K562 (cell line): ENCODE data around the gene EFNA2. TPM values are rescaled to one million over a fixed set of nuclear protein-coding genes. Genes with fewer than 3 reads are reported as not detected.

Experiments used
- ATAC-seq: fragments of 200-7000 bp; cut with Tn5 transposase; 3 replicates; pipeline ENCODE4 v1.9.1; 2020; ENCODE audit warnings: moderate library complexity
- BruUV-seq: library from RNA; stranded (reverse); fragments of 400-500 nt; replicated peaks from 2 replicates; lab custom pipeline; 2021; lab: Mats Ljungman, UMichigan
- CTCF ChIA-PET: fragments of 300-600 bp; formaldehyde crosslinking; extraction: SDS; loops from one replicate; lab custom pipeline; 2021; ENCODE audit warnings: low intra/inter-chr PET ratio; lab: Yijun Ruan, JAX
- POLR2A ChIA-PET: fragments of 300-600, 350-650 bp; sonication (Branson Sonifier 250); formaldehyde crosslinking; extraction: SDS; loops from one replicate; lab custom pipeline; 2021; ENCODE audit warnings: antibody characterized with exemption, inconsistent platforms; lab: Yijun Ruan, JAX
- DNase-seq, 4 experiments: peaks; one replicate each; pipeline versions ENCODE4 v3.0.0 to v3.0.0-alpha.2; 2011 to 2018; ENCODE audit warnings: low spot score in 3 of 4, mixed read lengths in 3 of 4; ENCODE audit errors: extremely low read depth in 1 of 4
- FAIRE-seq: peaks from 2 replicates; lab custom pipeline; 2011; peaks lifted over from hg19 to GRCh38; lab: Jason Lieb, UNC
- H2AFZ ChIP-seq: 2 replicates; pipeline ENCODE4 v1.6.0; 2011; ENCODE audit warnings: low read depth, low read length, control low read depth, inconsistent platforms
- H3K27ac ChIP-seq: fragments of 200-600 bp; 3 replicates; pipeline ENCODE4 v1.8.0; 2011; ENCODE audit warnings: low read depth, mild to moderate bottlenecking, control low read depth, inconsistent platforms, low read length, moderate library complexity, mixed read lengths; ENCODE audit errors: extremely low read depth
- H3K27me3 ChIP-seq, 2 experiments: fragments of 300-600 bp in 1 of 2; 2 replicates in 1 of 2; 3 replicates in 1 of 2; pipeline versions ENCODE4 v1.6.0 to v1.8.0; 2011; ENCODE audit warnings: inconsistent platforms in 2 of 2, low read length in 2 of 2, mild to moderate bottlenecking in 1 of 2, mixed read lengths in 1 of 2, moderate library complexity in 1 of 2; ENCODE audit not compliant: control insufficient read depth in 2 of 2, insufficient read depth in 2 of 2
- H3K36me3 ChIP-seq: fragments of 300-600 bp; 3 replicates; pipeline ENCODE4 v1.8.0; 2011; ENCODE audit warnings: mild to moderate bottlenecking, low read length, inconsistent platforms; ENCODE audit not compliant: control insufficient read depth, insufficient read depth
- H3K4me1 ChIP-seq, 2 experiments: fragments of 200-600 bp in 1 of 2; replicated peaks in 1 of 2; 2 replicates in 1 of 2; 3 replicates in 1 of 2; pipeline versions ENCODE4 v1.5.1 to v1.8.0; 2011; ENCODE audit warnings: inconsistent platforms in 2 of 2, low read length in 2 of 2, mild to moderate bottlenecking in 1 of 2, mixed read lengths in 1 of 2, moderate library complexity in 1 of 2; ENCODE audit not compliant: control insufficient read depth in 2 of 2, insufficient read depth in 2 of 2
- H3K4me2 ChIP-seq: 2 replicates; pipeline ENCODE4 v1.6.1; 2011; ENCODE audit warnings: low read length, control low read depth, inconsistent platforms, mixed read lengths; ENCODE audit not compliant: insufficient read depth
- H3K4me3 ChIP-seq: fragments of 200-600 bp; sonication (generic), shearing (Covaris generic); 2 replicates; pipeline ENCODE4 v1.5.1; 2016; ENCODE audit warnings: control low read depth, inconsistent platforms
- H3K79me2 ChIP-seq: fragments of 200-600 bp; 3 replicates; pipeline ENCODE4 v1.8.0; 2011; ENCODE audit warnings: low read length, inconsistent platforms; ENCODE audit not compliant: control insufficient read depth, insufficient read depth
- H3K9ac ChIP-seq, 2 experiments: 2 replicates each; pipeline versions ENCODE4 v1.6.0 to v1.6.1; 2011; ENCODE audit warnings: low read depth in 2 of 2, low read length in 2 of 2, control low read depth in 1 of 2, inconsistent platforms in 1 of 2, mild to moderate bottlenecking in 1 of 2, mixed read lengths in 1 of 2; ENCODE audit not compliant: insufficient read depth in 1 of 2
- H3K9me1 ChIP-seq: one replicate; pipeline ENCODE4 v1.6.0; 2011; ENCODE audit warnings: inconsistent platforms, mild to moderate bottlenecking, low read length, moderate library complexity; ENCODE audit not compliant: control insufficient read depth, insufficient read depth
- H3K9me3 ChIP-seq: replicated peaks from 2 replicates; pipeline ENCODE4 v1.5.1; 2011; ENCODE audit warnings: low read depth, low read length, inconsistent platforms; ENCODE audit not compliant: control insufficient read depth, insufficient read depth
- H4K20me1 ChIP-seq: replicated peaks from 2 replicates; pipeline ENCODE4 v1.6.1; 2011; ENCODE audit warnings: low read length, inconsistent platforms, mixed read lengths; ENCODE audit not compliant: control insufficient read depth, insufficient read depth
- BCOR ChIP-seq: fragments of 450-650 bp; IDR thresholded peaks from 2 replicates; pipeline ENCODE4 v1.6.1; 2016
- ELK3 ChIP-seq: fragments of 450-650 bp; formaldehyde crosslinking; IDR thresholded peaks from 2 replicates; pipeline ENCODE4 v1.4.0; 2020; ENCODE audit warnings: mild to moderate bottlenecking
- KDM1A ChIP-seq, 2 experiments: fragments of 450-650 bp; IDR thresholded peaks; 2 replicates each; pipeline ENCODE4 v1.6.1; 2016; ENCODE audit warnings: mild to moderate bottlenecking in 2 of 2
- RBM34 ChIP-seq: fragments of 200-400 bp; formaldehyde crosslinking; IDR thresholded peaks from 2 replicates; pipeline ENCODE4 v1.6.1; 2018; ENCODE audit warnings: low read length, borderline replicate concordance; ENCODE audit not compliant: insufficient read depth
- YY1 ChIP-seq, 3 experiments: IDR thresholded peaks; 2 replicates each; pipeline ENCODE4 v1.6.1; 2011; ENCODE audit warnings: low read length in 2 of 3, mild to moderate bottlenecking in 2 of 3, moderate library complexity in 2 of 3, borderline replicate concordance in 1 of 3, control low read depth in 1 of 3, low read depth in 1 of 3; ENCODE audit not compliant: insufficient read depth in 3 of 3, insufficient replicate concordance in 2 of 3, control insufficient read depth in 1 of 3, insufficient read length in 1 of 3; ENCODE audit errors: extremely low read depth in 1 of 3
- ZNF584 ChIP-seq: fragments of 200-800 bp; sonication (Bioruptor generic); IDR thresholded peaks from 2 replicates; pipeline ENCODE4 v1.6.1; 2016; ENCODE audit warnings: low read depth, mild to moderate bottlenecking, missing genetic modification characterization, missing compliant biosample characterization
- WGBS: fragments of 100-300 bp; shearing (Covaris generic); methylation state at CpG from one replicate; pipeline ENCODE4 v1.1.6; 2016; ENCODE audit warnings: low coverage, mixed read lengths; ENCODE audit not compliant: insufficient coverage; ENCODE audit errors: missing lambda C conversion rate; 5-methylcytosine and 5-hydroxymethylcytosine counted together
- in situ Hi-C: fragments of 300-500 bp; cut with MboI; formaldehyde crosslinking; loops from 4 replicates; pipeline ENCODE4 v1.15.0; 2018; ENCODE audit warnings: inconsistent platforms, mixed read lengths
- intact Hi-C: fragments of 100-400 bp; cut with micrococcal nuclease; formaldehyde crosslinking; loops from 2 replicates; pipeline ENCODE4 v1.14.2; 2022
- polyA plus RNA-seq, 8 experiments: library from polyadenylated mRNA; depleted of rRNA in 4 of 8; stranded (reverse) in 5 of 8; unstranded in 3 of 8; fragments of >200 nt; fragmentation: Nextera tagmentation in 2 of 8; fragmentation: Illumina TruSeq in 1 of 8; extraction: Ambion mirVana in 2 of 8; extraction: Trizol in 1 of 8; gene quantifications; 2 replicates each; pipeline versions ENCODE4 v1.2.1 to v1.2.3, GENCODE V29; 2011 to 2014; ENCODE audit warnings: inconsistent platforms in 1 of 8, missing spikeins in 1 of 8
- total RNA-seq, 7 experiments: library from RNA; depleted of rRNA in 6 of 7; stranded (reverse); fragments of >200 nt in 6 of 7; fragmentation: Illumina TruSeq in 2 of 7; extraction: Trizol in 2 of 7; gene quantifications; 2 replicates each; pipeline versions ENCODE4 v1.2.1 to v1.2.3, GENCODE V29; 2011 to 2021; ENCODE audit warnings: low replicate concordance in 1 of 7

EFNA2 gene
- total and polyA plus RNA-seq, 9 of the 15 experiments (the other 6 are each of a cell fraction or from before 2014, with no cell fraction given): 0.11 to 0.44 (median 0.15) TPM; not detected in 6

GRCh38 chr19:1276628-1277022, 9.0 kb upstream of the EFNA2 start:
- peak overlapping the region; percentile 88 for H3K4me2 ChIP-seq
- WGBS: 43% methylated on average over 10 of the region's 10 CpGs
- ChIA-PET POLR2A (interaction anchor here (0.7 to 2.2 kb wide), 3 partner anchors 7 to 164 kb away, joined by 3 to 7 read pairs (median 3); partner anchors contain the start of gene CIRBP), CTCF (interaction anchor here (0.7 kb wide), 1 partner anchor 49 kb away, joined by 3 read pairs; no protein-coding TSS in a partner anchor)
- intact Hi-C loops (loop anchor here (10.0 kb wide), 1 partner anchor 168 kb away; no protein-coding TSS in a partner anchor), in situ Hi-C loops (loop anchor here (5.0 kb wide), 1 partner anchor 106 kb away; the partner anchor contains the start of gene NDUFS7)
- no peaks in the 10 kb centered on the region for H3K27me3 ChIP-seq
- ATAC-seq (no peak), DNase-seq (no peak), FAIRE-seq (peak; percentile 6)
- TF ChIP-seq KDM1A (IDR thresholded peaks at IDR 0.05) (peak in 1 of 2 experiments; percentile 71), ELK3 (CRISPR knock-in tag) (no peak), ZNF584 (no peak), YY1 (IDR thresholded peaks at IDR 0.05; ENCODE audit: borderline replicate concordance in 1 of 3, control insufficient read depth in 1 of 3, extremely low read depth in 1 of 3, insufficient read depth in 3 of 3, insufficient read length in 1 of 3, insufficient replicate concordance in 2 of 3, low read depth in 1 of 3, low read length in 2 of 3) (peak in 1 of 3 experiments; percentile 12), BCOR (peak; percentile 76), RBM34 (no peak)
- H3K9me3 ChIP-seq: no peaks in the 10 kb centered on the region
- peaks cover 18% of the 10 kb centered on the region for H4K20me1 ChIP-seq
- no peak overlapping the region for H2AFZ ChIP-seq
- H3K9me1 ChIP-seq: no peaks in the 10 kb centered on the region
- H3K36me3 ChIP-seq: peaks cover 75% of the 10 kb centered on the region
- H3K4me3 ChIP-seq: peak overlapping the region; percentile 68
- H3K9ac ChIP-seq: peak overlapping the region; percentile 90 to 92
- BruUV-seq: no TSS peak
- peaks cover 42 to 93% of the 10 kb centered on the region in 2 experiments for H3K4me1 ChIP-seq
- H3K27ac ChIP-seq: peak overlapping the region; percentile 92
- H3K79me2 ChIP-seq: peaks cover 53% of the 10 kb centered on the region
